Kidney glomerular epithelial cell (primary cell): ENCODE data around the gene DIAPH1.

Experiments used
- DNase-seq: peaks from one replicate; lab custom pipeline; 2025; lab: John Stamatoyannopoulos, UW

DIAPH1 gene

DNA sequence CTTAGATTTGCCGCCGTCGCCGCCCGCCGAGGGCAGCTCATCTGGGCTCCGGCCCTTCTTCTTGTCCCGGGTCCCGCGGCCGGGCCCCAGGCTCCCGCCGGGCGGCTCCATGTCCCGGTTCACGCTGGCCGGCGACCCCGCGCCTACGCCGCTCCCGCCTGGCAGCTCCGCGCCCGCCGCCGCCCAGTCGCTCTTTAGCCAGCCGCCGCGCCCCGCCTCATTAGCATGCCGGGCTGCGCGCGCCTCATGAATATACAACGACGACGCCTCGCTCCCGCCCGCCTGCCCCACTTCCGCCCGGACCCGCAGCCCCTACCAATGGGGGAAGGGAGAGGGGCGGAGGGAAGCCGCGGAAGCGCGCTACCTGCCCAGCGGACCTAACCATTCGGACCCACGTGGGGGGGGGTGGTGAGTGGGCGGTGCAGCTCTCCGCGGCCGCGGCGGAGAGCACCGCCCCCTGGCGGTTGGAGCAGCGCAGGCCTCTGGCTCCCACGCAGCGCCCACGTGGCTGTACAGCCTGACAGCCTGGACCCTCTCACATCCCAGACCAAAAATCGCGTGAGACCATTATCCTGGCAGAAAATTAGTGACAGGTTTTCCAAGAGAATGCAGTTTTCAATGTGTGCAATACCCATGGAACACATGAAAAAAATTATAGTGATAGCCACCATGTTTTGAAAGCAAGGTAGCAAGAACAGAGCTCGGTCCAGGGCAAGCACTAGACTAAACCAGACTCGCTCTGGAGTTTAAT lies at the start of gene DIAPH1:
TSS of gene DIAPH1 (minus strand) at position 197 of the 751 bp plus-strand sequence. CDS start at position 111, 86 bp downstream.
- peak; percentile 93 for DNase-seq

DNA sequence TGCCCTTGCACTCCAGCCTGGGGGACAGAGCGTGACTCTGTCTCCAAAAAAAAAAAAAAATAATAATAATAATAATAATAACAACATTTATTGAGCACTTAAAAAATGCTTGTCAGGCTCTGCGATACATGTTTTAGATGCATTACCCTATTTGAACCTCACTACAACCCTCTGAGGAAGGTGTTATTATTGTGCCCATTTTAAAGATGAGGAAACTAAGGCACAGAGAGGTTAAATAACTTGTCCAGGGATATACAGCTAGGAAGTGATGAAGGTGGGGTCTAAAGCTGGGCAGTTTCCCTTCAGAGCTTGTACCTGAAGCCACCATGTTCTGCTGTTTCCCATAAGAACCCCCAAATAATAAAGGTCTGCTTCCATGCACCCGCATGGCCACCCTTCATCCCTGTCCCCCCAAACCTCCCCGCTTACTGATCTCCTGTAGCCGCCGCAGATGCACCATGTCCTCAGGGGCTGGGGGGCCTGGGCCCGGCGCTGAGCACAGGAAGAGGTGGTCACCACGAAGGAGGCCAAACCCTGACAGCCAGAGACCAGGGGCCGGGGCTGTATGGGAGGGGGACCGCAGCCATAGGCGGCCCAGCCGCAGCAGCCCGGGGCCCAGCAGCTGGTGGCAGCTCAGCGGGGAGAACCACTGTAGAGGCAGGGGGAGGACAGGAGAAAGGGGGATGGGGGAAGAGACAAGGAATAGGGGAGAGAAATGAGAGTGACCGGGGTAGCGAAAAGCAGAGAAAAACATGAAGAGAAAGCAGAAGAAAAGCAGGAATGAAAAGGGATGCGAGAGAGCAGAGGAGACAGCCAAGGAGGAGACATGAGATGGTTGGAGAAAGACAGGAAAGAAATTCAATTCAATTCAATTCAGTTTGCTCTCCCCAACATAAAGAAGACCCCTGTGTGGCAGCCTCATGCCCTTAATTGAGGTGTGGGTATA lies 47.5 kb upstream of the DIAPH1 start:
- no peak for DNase-seq

DNA sequence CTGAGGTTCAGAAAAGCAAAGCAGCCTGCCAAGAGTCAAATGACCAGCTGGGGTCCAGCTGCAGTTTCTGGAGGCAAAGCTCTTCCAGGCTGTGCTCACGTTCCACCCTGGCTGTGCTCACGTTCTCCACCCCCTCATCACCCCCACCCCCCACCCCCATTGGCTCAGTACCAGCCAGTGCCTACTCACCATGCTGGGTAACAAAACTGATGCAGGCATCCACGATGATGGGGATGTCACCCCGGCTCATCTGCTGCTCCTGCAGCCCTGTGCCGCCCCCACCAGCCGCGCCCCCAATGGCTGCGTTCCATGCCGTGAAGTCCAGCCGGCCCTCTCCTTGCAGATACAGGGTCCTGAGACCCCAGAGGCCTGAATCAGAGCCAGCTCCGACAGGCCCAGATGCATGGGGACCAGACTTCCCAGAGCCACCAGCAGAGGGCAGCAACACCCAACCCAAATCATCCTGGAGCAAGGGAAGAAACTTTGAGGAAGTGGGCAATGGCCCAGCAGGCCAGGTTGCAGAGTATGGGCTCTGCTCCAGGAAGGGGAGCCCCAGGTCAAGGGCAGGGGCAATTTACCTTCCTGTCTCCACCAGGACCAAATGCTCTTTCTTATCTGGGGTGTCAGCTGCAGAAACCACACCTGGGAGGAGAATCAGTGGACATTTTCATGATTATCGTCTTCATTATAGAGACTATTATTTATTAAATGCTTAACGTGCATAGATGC lies 46.1 kb upstream of the DIAPH1 start:
- DNase-seq, result peak; percentile 30

DNA sequence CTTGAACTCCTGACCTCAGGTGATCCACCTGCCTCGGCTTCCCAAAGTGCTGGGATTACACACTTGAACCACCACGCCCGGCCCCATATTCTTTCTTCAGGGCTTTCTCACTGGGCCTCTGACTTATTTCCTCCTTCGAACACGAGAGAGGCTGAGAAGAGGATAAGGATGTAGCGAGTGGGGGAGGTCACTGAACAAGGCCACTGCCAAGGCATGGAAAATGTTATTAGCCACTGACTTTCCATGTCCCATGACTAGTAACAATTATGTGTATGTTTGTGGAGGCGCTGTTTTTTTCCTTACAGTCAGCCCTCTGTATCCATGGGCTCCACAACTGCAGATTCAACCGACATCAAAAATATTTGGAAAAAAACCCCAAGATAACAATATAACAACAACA lies 44.7 kb upstream of the DIAPH1 start:
- DNase-seq, result no peak

DNA sequence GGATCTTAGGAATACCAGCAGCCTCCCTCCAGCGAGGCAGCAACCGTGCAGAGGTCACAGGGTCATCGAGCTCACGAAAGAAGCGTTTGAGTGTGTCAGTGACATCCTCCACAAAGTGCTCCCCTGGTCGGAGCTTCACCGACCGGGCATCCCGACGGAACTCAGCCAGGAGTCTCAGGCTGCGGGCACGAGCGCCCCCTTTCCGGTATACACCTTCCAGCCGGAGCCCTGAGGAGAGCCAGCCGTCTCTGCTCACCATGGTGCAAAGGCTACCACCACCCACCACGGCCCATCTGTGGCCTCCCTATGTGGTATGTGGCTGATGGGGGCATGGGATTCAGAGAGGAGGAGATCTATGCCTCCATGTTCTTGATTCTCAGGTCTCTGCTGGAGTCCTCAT lies 43.2 kb upstream of the DIAPH1 start:
- DNase-seq, result no peak

DNA sequence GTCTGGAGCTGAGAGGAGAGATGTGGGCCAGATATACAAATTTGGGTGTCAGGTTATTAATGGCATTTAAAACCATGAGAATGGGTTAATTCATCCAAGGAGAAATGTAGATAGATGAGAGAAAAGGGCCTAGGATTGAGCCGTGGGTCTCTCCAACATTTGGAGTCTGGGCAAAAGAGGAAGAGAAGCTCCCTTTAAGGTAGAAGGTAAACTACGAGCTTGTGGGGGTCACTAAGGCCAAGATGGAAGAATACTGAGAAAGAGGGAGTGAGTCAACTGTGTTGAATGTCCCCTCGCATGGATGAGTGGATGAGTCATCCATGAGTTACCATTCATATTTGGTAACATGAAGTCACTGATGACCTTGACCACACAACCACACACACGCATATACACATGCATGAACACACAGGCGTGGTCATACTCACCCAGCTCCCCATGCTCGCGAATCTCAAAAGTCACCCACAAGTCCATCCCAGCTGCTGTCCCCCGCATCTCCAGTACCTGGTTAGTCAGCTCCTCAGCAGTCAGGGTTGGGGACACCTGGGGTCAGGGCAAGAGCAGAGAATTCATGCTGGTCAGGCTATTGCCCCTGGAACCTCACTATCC lies 39.2 kb upstream of the DIAPH1 start:
- peak; percentile 71 for DNase-seq

DNA sequence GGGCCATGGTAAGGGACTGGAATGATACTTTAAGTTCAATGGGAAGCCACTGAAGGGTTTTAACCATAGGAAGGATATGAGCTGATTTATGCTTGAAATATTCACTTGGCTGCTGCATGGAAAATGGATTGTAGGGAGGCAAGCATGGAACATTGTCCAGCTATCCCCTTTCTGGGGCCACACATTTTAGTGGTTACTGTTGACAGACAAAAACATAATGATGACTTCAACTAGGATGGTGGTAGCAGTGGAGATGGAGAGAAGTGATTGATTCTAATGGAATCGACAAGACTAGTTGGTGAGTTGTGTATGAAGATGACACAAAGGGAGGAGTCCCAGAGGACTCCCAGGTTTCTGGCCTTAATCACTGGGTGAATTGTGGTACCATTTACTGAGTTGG lies 38.6 kb upstream of the DIAPH1 start:
- DNase-seq, result no peak

DNA sequence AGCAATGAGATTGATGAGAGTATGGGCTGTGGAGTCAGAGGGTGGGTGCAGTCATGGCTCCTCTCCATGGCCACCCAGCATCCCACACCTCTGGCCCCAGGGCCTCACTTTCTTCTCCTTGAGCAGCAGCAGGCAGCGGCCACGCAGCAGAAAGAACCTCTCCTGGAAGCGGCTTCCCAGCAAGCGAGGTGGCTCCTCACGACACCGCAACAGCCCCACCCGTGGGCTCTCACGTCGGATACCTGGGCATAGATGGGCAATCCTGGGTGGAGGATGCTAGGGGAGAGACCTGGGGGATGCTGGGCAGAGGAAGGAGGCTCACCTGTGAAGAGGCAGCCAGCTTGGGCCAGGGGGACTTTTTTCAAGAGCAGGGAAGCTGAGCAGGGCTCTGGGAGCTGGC lies 37.6 kb upstream of the DIAPH1 start:
- DNase-seq, result no peak

DNA sequence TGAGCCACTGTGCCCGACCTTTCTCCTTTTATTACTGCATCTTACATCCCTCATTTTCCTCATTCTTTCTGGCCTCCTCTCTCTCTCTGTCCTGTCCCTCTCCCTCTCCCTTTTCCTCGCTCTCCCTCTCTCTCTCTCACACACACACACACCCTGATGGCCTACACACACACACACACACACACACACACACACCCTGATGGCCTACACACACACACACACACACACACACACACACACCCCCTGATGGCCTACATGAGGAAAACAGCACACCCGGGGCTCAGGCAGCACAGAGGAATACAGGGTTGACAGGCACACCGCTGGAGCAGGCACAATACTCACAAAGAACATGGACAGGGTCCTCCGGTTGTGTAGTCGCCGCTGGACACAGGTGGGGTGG lies 36.2 kb upstream of the DIAPH1 start:
- DNase-seq, result no peak

DNA sequence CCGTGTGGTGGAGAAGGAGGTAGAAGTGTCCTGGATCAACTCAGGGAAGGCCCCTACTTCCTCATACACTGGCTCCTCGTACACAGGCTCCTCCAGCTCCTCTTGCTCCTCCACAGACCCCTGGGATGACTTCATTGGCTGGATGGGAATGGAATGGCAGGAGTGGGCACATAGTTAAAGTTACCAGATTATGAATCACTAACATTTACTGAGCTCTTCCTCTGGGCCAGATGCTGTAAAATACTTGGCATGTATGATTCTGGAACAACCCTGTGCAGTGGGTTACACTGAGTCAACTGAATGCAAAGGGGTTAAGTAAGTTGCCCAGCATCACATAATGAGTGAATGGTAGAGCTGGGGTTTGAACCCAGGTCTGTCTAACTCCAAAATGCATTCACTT lies 35.5 kb upstream of the DIAPH1 start:
- peak; percentile 80 for DNase-seq

DNA sequence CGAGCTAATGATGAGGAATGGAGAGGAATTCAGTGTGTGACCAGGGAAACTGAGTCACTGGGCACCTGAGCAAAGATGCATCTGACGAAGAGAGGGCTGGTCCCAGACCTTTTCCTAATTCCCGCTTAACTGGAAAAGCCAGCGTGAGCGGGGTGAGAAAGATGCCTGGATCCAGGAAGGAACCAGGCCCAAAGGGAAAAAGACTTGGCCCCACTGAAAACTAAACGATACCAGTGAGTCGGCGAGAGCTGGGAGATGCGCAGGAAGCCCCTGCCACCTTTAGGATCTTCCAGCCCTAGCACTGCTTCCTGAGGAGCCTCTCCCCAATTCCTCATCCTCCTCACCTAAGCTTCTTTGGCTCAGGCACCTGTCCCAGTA lies 32.9 kb upstream of the DIAPH1 start:
- DNase-seq, result no peak

DNA sequence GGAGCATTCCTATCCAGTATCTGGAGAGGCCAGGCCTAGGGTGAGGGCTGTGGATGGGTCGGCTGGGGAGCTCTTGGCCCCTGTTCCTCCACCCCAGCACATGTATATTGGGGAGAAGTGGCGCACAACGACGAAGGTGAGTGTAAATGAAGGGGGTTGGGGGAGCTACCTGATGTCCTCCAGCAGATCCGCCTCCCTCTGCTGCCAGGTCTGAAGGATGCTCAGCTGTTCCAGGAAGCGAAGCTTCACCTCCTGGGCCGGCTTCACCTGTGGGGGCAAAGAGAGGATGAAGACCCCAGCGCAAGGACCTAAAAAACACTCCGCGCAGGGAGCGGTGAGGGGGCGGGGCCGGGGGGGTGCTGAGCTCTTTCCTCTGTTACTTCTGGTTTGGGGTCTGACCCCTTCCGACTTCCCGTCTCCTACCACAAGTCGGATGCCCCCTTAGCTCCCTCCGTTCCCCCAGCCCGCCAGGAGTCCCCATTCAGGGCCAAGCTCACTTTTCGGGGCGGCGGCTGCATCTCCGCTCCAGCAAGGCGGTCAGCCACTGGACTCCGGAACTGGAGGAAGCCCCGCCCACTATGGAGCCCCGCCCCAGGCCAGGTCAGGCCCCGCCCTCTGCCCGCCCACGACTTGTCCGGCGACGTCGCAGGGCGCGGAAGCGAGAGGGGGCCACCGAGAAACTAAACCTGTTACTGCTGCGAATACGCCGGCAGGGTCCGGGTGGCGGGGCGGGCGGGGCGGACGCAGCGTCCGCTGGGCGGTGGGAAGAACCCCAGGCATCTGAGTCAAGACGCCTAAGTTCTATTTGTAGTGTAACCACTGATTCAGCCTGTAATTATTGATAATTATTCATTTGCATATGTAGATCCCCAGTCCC lies 32.3 kb upstream of the DIAPH1 start, which contains the start of gene FCHSD1:
TSS of gene FCHSD1 (minus strand) at position 568 of the 877 bp plus-strand sequence. CDS start at position 518, 50 bp downstream.
- peak; percentile 57 for DNase-seq

DNA sequence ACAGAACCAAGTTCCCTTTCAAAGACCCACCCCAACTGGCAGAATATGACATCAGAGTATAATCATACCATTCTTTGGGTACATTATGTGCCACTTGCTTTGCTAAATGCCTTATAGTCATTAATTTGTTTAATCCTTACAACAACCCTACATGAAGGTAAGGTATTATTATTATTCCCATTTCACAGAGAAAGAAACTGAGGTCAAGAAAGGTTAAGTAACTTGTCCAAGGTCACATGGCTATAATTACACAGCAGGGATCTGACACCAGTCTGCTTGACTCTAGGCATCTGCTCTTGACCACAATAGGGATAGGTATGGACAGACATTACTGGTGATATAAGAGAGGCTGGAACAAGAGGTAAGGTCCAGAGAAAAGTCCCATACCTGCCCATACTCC lies 31.2 kb upstream of the DIAPH1 start:
- no peak for DNase-seq

DNA sequence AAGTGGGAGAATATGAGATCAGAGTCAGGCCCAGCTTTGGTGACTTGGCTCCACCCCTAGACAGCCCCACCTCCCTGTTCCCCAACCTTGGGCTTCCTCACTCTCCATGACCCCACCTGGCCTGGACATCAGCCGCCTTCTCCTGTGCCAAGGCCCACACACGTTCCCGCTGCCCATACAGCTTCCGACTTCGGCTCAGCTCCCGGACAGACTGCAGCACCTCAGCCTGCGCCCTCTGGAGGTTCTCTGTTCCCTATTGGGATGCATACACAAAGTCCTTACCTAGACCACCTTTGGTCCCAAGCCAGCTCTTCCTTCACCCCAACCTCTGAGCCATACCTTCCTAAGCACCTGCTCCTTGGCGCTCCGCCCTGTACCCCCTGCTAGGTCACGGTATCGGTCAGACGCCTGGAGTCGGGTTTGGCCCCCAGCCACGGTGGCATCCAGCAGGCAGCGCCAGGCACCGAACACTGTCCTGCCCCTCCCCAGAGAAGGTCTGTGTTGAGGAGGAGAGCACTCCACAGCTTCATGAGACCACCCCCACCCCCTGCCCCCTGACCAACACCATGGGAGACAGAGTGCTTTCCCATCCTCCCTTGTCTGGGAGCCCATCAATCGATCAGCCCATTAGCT lies 30.4 kb upstream of the DIAPH1 start:
- no peak for DNase-seq

DNA sequence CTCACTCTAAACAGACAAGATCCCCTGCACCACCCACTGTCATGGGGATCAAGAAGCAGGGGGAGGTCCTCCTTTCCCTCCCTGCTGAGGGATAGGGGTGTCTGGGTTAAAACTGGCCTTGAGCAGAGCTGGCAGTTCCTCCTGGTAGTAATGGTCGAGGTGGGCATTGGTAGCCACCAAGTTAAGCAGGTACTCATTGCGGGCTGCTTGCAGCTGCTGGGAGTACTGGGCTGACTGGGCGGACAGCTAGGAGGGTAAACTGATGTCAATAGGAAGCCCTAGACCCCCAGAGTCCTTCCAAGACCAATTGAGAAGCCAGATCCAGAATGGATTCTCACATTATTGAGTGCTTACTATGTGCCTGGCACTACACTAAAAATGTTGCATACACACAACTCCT lies 29.1 kb upstream of the DIAPH1 start:
- no peak for DNase-seq

DNA sequence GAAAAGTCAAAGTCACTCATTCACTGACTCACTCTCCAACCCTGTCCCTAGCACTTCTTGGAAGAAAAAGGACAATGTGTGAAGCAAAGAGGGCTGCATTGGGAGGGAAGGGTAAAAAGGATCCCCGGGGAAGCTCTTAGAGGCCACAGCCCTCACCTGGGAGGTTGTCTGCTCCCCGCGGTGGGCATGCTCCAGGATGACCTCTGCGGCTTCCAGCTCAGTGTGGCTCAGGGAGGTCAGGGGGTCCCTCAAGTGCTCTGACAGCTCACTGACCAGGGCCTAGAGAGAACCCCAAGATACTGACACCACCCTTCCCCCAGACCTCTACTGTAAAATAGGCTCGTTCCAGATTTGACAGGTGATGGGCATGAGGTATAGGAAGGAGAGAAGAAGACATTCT lies 28.4 kb upstream of the DIAPH1 start:
- DNase-seq, result no peak

DNA sequence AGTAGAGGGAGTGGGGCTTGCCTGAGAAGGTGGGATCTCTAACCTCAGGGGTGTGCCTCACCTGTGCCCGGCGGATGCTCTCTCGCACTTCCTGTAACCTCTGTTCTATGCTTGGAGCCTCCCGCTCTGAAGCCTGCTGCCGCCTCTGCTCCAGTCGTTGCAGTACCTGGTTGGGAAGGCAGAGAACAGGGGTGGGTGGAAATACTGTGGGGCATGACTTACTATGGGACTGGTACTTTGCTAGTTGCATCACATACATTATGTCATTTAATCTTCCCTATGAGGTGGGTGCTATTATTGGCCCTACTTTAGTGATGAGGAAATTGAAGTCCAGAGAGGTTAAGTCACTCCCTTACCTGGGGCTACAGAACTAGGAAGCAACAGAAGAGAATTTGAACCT lies 27.2 kb upstream of the DIAPH1 start:
- DNase-seq, result no peak

DNA sequence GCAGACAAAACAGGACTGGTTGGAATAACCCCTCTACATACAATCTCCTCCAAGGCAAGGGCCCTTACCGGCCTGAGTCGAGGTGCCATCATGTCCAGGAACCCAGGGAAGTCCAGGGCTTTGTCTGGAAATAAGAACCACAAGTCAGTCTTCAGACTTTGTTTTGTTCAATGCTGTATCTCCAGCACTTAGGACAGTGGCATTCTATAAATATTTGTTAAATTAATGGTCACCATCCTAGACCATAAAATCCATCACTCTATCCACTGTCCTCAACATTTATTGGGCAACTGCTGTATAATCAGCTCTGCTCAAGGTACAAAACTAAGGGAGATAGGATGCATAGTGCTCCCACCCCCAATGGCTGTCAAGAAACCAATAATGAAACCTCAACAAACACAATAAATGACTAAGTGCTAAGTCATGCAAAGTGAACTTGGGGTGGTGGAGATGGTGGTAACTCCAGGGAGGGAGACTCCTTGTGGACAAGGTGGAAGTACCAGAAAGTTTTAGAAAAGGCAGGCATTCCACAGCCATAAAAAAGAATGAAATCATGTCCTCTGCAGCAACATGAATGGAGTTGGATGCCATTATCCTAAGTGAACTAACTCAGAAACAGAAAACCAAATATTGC lies 23.0 kb upstream of the DIAPH1 start:
- DNase-seq, result peak; percentile 92

DNA sequence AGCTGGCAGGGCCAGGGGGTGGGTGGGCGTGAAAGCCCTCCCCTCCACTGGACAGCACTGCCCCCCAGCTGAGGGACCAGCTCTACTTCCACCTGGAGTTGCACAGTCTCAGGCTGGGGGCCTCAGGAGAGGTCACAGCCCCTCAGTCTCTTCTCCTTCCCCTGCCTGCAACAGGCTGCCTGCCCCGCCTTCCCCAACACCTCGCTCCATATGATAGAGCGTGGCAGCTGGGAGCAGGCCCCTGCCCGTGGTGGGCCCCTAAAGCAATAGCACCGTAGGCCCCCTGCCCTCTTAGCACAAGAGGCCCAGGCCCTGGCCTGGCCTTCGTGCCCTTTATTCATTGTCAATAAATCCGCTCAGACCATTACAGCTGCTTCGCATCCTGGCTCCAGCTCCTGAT lies 21.9 kb upstream of the DIAPH1 start:
- DNase-seq, result no peak

DNA sequence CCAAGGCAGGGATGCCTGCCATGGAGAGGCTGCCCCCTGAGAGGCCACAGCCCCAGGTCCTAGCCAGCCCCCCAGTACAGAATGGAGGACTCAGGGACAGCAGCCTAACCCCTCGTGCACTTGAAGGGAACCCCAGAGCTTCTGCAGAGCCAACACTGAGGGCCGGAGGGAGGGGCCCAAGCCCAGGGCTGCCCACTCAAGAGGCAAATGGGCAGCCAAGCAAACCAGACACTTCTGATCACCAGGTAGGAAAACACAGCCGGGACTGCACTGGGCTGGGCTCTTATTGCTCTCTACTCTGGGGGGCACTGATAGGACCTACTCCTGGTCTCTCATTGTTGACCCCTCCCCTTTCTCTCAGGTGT lies 21.2 kb upstream of the DIAPH1 start:
- DNase-seq, result no peak
